Ishikawa (cell line): ENCODE data around the gene WDR90.
A peak's percentile ranks its signal among the peaks of the same experiment; 100 is the strongest.

Experiments used
- CEBPB ChIP-seq: IDR thresholded peaks from 2 replicates; pipeline ENCODE4 v1.6.1; 2012
- CREB1 ChIP-seq: IDR thresholded peaks from 2 replicates; pipeline ENCODE4 v1.6.1; 2012; ENCODE audit warnings: low read depth
- EGR1 ChIP-seq: IDR thresholded peaks from 2 replicates; pipeline ENCODE4 v1.6.1; 2012
- EP300 ChIP-seq: IDR thresholded peaks from 2 replicates; pipeline ENCODE4 v1.6.1; 2012; ENCODE audit warnings: borderline replicate concordance
- FOXM1 ChIP-seq: IDR thresholded peaks from 2 replicates; pipeline ENCODE4 v1.6.1; 2012; ENCODE audit warnings: low read depth, borderline replicate concordance
- NFIC ChIP-seq: IDR thresholded peaks from 2 replicates; pipeline ENCODE4 v1.6.1; 2012
- RAD21 ChIP-seq: IDR thresholded peaks from 2 replicates; pipeline ENCODE4 v1.6.1; 2012; ENCODE audit warnings: low read depth
- REST ChIP-seq: IDR thresholded peaks from 2 replicates; pipeline ENCODE4 v1.6.1; 2012; ENCODE audit warnings: low read depth, mild to moderate bottlenecking
- TAF1 ChIP-seq: IDR thresholded peaks from 2 replicates; pipeline ENCODE4 v1.6.1; 2012; ENCODE audit warnings: low read depth, mild to moderate bottlenecking
- TCF12 ChIP-seq: IDR thresholded peaks from 2 replicates; pipeline ENCODE4 v1.6.1; 2012; ENCODE audit warnings: low read depth
- TEAD4 ChIP-seq: IDR thresholded peaks from 2 replicates; pipeline ENCODE4 v1.6.1; 2012
- USF1 ChIP-seq: IDR thresholded peaks from 2 replicates; pipeline ENCODE4 v1.6.1; 2012
- YY1 ChIP-seq: IDR thresholded peaks from 2 replicates; pipeline ENCODE4 v1.6.1; 2012; ENCODE audit warnings: low read depth
- ZBTB7A ChIP-seq: IDR thresholded peaks from 2 replicates; pipeline ENCODE4 v1.6.1; 2012; ENCODE audit warnings: low read depth
- TF ChIP-seq, protein P1 (sequence below): IDR thresholded peaks from 2 replicates; pipeline ENCODE4 v1.6.1; 2012

The WDR90 gene

GRCh38 chr16:617855-618254 is 31.3 kb upstream of the WDR90 start:
- TF ChIP-seq TEAD4 (no peak), FOXM1 (no peak), ZBTB7A (no peak), REST (no peak), NFIC (no peak), CEBPB (no peak), RAD21 (no peak), TAF1 (no peak)

DNA sequence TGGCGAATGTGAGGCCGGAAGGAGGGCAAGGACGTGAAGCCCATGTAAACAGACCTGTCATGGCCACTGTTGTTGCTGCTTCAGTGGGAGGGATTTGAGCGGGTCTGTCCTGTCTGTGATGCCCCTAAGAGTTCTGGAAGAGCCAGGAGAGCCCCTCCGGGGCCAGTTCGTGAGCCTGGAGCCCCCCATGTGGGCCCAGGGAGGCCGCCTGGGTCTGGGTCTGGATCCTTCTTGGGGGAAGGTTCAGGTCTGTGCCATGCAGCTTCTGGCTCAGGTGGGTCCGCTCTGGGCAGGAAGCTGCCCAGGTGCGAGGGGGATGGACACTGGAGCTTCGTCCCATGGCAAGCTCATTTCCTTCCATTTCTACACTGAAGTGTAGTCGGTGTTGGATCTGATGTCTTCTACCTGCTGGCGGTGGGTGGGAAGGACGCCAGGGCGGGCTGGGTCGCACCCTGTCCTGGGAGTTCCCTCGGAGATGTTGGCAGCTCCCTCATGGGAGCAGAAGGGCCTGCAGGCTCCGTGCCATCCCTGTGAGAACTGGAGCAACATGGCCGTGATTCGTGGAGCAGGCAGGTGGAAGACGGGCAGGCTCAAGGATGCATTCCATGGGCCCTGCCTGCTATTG is 29.6 kb upstream of the WDR90 start:
- TF ChIP-seq RAD21 (no peak), TCF12 (no peak), FOXM1 (no peak), TEAD4 (no peak), USF1 (no peak), YY1 (no peak), EP300 (no peak), NFIC (no peak), CREB1 (no peak), CEBPB (no peak), ZBTB7A (no peak)

DNA sequence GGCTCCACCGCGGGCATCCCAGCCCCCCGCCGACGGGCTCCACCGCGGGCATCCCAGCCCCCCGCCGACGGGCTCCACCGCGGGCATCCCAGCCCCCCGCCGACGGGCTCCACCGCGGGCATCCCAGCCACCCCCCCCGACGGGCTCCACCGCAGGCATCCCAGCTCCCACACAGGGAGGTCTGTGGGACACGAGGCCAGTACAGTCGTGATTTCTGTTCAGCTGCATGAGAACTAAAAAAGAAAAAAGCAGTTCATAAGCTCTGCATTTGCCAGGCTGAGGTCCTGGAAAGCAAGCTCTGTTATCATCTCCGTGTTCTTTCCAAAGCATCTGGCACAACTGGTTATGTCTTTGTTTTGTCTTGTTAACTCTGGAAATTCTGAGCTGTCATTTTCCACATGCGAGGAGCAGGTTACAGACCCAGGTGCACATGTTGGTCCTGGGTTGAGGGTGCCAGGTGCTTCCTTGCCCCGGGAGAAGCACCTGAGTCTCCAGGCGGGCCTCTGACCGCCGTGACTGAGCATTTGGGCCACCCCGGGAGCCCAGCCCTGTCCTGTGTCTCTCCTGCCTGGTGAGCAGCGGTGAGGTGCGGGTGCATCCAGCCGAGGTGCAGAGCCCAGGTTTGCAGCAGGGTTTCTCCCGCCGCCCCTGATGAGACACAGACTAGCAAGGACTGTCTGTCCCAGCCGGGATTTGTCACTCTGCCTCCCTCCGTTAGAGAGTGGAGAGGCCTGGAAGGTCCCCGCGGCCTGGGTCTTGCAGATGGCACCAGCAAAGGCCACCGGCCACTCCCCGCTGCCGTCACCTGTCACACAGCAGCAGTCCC is 28.3 kb upstream of the WDR90 start:
- TF ChIP-seq YY1 (no peak), EGR1 (no peak), TEAD4 (no peak), EP300 (no peak), CREB1 (no peak), ZBTB7A (no peak), RAD21 (no peak), NFIC (no peak), TCF12 (no peak), USF1 (no peak), CEBPB (no peak), TAF1 (no peak), FOXM1 (no peak)
- TF ChIP-seq, protein P1, sequence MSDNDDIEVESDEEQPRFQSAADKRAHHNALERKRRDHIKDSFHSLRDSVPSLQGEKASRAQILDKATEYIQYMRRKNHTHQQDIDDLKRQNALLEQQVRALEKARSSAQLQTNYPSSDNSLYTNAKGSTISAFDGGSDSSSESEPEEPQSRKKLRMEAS: no peak

GRCh38 chr16:621526-622105 is 27.5 kb upstream of the WDR90 start:
- TF ChIP-seq TAF1: no peak
- TF ChIP-seq, protein P1: 0 out of 2 replicates have a peak, but pooled peaks have one; percentile 13
- no peak for TF ChIP-seq NFIC
- peak; percentile 39; the same call in 1 of the 2 replicates for TF ChIP-seq USF1

DNA sequence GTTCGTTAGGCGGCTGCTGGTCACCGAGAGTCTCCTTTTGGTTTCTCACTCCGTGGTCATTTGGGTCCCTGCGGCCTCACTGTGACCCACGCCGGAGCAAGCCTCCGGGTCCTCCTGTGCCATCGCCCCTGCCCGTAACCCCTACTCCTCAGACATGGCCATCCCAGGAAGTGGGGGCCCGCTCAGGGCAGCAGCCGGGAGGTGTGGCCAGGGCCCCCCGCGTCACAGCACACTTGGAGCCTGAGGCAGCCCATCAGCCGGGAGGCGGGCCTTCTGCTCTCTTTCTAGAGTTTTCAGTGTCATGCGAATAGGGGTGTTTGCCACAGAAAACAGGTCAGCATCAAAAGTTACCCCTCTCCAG is 26.3 kb upstream of the WDR90 start:
- TF ChIP-seq FOXM1 (no peak), NFIC (no peak), TCF12 (no peak), CEBPB (no peak), USF1 (no peak), YY1 (no peak), EGR1 (no peak), CREB1 (no peak)

DNA sequence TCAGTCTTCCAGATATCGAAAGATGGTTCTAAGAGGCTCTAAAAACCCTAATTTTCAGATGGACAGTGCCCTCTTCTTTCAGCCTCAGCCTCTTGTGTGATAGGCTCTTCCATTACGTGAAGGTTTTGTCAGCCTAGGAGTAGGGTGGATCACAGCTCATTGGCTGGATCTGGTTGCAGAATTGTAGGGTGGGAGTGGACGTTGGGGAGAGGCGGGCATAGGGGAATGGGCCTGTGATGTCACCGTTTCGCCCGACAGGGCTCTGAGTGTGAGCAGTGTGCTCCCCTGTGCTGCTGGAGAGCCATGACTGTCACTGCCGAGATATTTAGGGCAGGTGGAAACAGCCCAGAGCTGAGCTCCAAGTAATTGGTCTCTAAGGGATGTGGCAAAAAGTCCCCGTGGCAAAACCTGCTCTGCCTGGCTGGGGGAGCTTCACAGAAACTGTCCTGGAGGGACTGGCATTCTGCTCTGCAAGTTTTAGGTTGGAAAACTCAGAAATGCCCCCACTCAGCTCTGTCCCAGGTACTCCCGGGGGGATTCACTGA is 24.6 kb upstream of the WDR90 start:
- no peak for TF ChIP-seq NFIC
- TF ChIP-seq, protein P1: no peak
- TF ChIP-seq RAD21: no peak
- no peak for TF ChIP-seq TCF12
- no peak for TF ChIP-seq TEAD4
- no peak for TF ChIP-seq ZBTB7A
- no peak for TF ChIP-seq USF1
- TF ChIP-seq CREB1: no peak
- TF ChIP-seq EGR1: no peak
